Osteocyte (in vitro differentiated cells): Measurements from ENCODE around the gene CLASP1. TPM values are rescaled to one million over a fixed set of nuclear protein-coding genes. Genes with fewer than 3 reads are reported as not detected.

ENCODE experiments used
- DNase-seq: peaks from one replicate; pipeline ENCODE4 v3.0.0; 2021; ENCODE audit warnings: mixed read lengths; ENCODE audit not compliant: unreplicated experiment; ENCODE audit errors: extremely low spot score
- H3K27ac Mint-ChIP-seq: one replicate; pipeline ENCODE4 v1.8.0; 2021; ENCODE audit warnings: mild to moderate bottlenecking, mixed read lengths; ENCODE audit not compliant: unreplicated experiment
- H3K27me3 Mint-ChIP-seq: one replicate; pipeline ENCODE4 v1.8.0; 2021; ENCODE audit warnings: mixed read lengths; ENCODE audit not compliant: unreplicated experiment
- H3K36me3 Mint-ChIP-seq: one replicate; pipeline ENCODE4 v1.8.0; 2021; ENCODE audit warnings: mixed read lengths; ENCODE audit not compliant: unreplicated experiment
- H3K4me1 Mint-ChIP-seq: one replicate; pipeline ENCODE4 v1.8.0; 2021; ENCODE audit warnings: mixed read lengths; ENCODE audit not compliant: unreplicated experiment
- H3K4me3 Mint-ChIP-seq: one replicate; pipeline ENCODE4 v1.8.0; 2021; ENCODE audit warnings: mild to moderate bottlenecking, moderate library complexity, mixed read lengths; ENCODE audit not compliant: unreplicated experiment
- H3K9me3 Mint-ChIP-seq: one replicate; pipeline ENCODE4 v1.8.0; 2021; ENCODE audit warnings: mixed read lengths; ENCODE audit not compliant: unreplicated experiment
- total RNA-seq: library from RNA; stranded (reverse); gene quantifications from 2 replicates; pipeline ENCODE4 v1.2.1, GENCODE V29; 2021
- TF ChIP-seq, protein P1 (sequence below): fragments of 200-600 bp; sonication (generic); IDR thresholded peaks from 2 replicates; pipeline ENCODE4 v1.5.0; 2021; ENCODE audit warnings: antibody characterized with exemption, mild to moderate bottlenecking, moderate library complexity

Gene CLASP1
- total RNA-seq, 1 donor from 2014 or later, result 59.9 TPM

DNA sequence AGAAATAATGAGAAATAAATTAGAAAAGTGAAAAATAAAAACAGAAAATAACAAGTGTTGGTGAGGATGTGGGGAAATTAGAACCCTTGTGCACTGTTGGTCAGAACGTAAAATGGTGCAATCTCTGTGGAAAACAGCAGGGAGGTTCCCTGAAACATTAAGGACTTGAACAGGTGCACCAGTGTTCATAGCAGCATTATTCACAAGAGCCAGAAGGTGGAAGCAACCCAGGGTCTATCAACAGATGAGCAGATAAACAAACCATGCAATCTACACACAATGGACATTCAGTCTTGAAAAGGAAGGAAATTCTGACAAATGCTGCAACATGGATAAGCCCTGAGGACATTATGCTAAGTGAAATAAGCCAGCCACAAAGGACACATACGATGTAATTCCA lies 306.1 kb downstream of the CLASP1 start:
- TF ChIP-seq, protein P1, sequence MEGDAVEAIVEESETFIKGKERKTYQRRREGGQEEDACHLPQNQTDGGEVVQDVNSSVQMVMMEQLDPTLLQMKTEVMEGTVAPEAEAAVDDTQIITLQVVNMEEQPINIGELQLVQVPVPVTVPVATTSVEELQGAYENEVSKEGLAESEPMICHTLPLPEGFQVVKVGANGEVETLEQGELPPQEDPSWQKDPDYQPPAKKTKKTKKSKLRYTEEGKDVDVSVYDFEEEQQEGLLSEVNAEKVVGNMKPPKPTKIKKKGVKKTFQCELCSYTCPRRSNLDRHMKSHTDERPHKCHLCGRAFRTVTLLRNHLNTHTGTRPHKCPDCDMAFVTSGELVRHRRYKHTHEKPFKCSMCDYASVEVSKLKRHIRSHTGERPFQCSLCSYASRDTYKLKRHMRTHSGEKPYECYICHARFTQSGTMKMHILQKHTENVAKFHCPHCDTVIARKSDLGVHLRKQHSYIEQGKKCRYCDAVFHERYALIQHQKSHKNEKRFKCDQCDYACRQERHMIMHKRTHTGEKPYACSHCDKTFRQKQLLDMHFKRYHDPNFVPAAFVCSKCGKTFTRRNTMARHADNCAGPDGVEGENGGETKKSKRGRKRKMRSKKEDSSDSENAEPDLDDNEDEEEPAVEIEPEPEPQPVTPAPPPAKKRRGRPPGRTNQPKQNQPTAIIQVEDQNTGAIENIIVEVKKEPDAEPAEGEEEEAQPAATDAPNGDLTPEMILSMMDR, result no peak
- Mint-ChIP-seq H3K27ac (no peak overlapping the region), H3K27me3 (no peaks in the 10 kb centered on the region), H3K9me3 (no peaks in the 10 kb centered on the region), H3K4me1 (no peaks in the 10 kb centered on the region), H3K36me3 (peaks cover 46% of the 10 kb centered on the region), H3K4me3 (no peak overlapping the region)
- no peak for DNase-seq

DNA sequence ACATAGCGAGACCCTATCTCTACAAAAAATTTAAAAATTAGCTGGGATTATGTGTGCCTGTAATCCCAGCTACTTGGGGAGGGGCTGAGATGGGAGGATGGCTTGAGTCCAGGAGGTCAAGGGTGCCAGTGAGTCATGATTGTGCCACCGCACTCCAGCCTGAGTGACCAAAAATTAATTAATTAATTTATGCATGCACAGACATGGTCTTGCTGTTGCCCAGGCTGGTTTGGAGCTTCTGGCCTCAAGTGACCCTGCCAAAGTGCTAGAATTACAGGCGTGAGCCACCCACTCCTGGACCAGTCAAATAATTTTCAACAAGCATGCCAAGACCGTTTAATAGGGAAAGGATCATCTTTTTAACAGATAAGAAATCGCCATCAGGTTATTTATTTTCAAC lies 306.5 kb downstream of the CLASP1 start:
- H3K4me3 Mint-ChIP-seq, result no peak overlapping the region
- H3K4me1 Mint-ChIP-seq, result no peaks in the 10 kb centered on the region
- no peaks in the 10 kb centered on the region for H3K9me3 Mint-ChIP-seq
- H3K27me3 Mint-ChIP-seq, result no peaks in the 10 kb centered on the region
- TF ChIP-seq, protein P1, result no peak
- H3K27ac Mint-ChIP-seq, result no peak overlapping the region
- H3K36me3 Mint-ChIP-seq, result peaks cover 43% of the 10 kb centered on the region
- no peak for DNase-seq

DNA sequence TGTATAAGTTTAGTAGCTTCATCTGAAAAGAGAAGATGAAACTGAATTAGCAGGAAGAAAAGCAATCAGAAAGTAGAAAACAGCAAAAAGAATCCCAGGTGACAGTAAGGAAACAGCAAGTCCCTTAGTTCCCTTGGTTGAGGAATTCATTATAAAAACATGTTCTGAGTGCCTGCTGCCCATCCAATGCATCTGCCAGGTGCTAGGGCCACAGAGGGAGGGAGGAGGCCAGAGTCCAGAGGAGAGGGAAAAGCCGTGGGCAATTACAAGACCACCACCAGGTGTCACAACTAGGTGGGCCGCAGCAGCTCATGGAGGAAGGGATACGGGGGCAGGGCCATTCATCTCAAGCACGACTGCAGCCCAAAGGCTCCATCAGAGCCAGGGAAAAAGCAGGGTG lies 308.3 kb downstream of the CLASP1 start:
- H3K4me1 Mint-ChIP-seq, result no peaks in the 10 kb centered on the region
- DNase-seq, result no peak
- no peak overlapping the region for H3K27ac Mint-ChIP-seq
- TF ChIP-seq, protein P1, result no peak
- no peak overlapping the region for H3K4me3 Mint-ChIP-seq
- H3K9me3 Mint-ChIP-seq, result no peaks in the 10 kb centered on the region
- peaks cover 31% of the 10 kb centered on the region for H3K36me3 Mint-ChIP-seq
- no peaks in the 10 kb centered on the region for H3K27me3 Mint-ChIP-seq

DNA sequence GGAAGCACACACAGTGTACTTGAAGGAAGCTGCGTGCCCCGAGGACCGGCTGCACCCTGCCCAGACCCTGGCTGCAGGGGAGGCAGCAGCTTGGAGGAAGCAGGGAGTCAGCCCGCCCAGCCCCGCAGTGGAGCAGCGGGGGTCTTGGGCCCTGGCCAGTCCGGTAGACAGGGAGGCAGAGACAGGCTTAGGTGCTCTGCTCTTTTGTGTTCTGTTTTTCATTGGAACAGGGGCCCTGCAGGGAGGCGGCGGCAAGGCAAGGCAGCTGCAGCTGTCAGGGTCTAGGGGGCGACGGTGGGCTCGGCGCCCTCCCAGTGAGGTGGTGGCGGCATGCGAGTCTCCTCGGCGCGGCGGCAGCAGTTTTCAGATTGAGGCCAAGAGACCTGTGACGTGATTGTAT lies 311.0 kb downstream of the CLASP1 start:
- Mint-ChIP-seq H3K4me1 (no peaks in the 10 kb centered on the region), H3K27me3 (no peaks in the 10 kb centered on the region), H3K36me3 (peaks cover 17% of the 10 kb centered on the region), H3K9me3 (no peaks in the 10 kb centered on the region), H3K27ac (no peak overlapping the region), H3K4me3 (no peak overlapping the region)
- no peak for DNase-seq
- TF ChIP-seq, protein P1, result no peak

DNA sequence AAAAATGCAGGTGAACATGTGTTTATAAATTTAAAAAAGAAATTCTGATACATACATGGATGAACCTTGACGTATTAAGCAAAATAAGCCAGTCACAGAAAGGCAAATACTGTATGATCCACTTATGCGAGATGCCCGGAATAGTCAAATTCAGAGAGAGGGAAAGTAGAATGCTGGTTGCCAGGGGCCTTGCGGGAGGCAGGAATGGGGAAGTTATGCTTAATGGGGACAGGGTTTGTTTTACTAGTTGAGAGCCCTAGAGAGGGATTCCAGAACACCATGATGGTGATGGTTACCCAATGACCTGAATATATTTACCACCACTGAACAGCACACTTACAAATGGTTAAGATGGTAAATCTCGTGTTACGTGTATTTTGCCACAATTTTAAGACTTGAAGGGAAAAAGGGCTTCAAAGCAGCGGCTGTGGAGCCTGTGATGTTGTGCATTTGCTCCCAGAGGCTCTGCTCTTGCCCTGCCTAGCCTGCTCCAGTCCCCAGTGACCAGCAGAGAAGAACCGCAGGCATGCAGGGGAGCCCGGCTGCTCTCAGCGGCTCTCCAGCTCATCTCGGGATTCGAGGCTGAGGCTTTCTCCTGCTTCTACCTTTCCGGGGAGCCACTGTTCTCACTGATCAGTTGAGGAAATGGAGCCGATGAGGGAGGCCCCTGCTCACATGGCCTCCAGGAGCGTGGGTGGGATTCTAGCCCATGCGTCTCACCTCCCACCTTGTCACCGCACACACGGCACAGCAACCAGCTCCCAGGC lies 312.6 kb downstream of the CLASP1 start:
- peaks cover 7% of the 10 kb centered on the region for H3K36me3 Mint-ChIP-seq
- H3K9me3 Mint-ChIP-seq, result no peaks in the 10 kb centered on the region
- H3K4me1 Mint-ChIP-seq, result no peaks in the 10 kb centered on the region
- DNase-seq, result no peak
- no peak overlapping the region for H3K27ac Mint-ChIP-seq
- H3K4me3 Mint-ChIP-seq, result no peak overlapping the region
- no peaks in the 10 kb centered on the region for H3K27me3 Mint-ChIP-seq
- TF ChIP-seq, protein P1, result no peak
